GM19455 (cell line): Measurements from ENCODE around the gene COX4I1.
"Not testable (repeated sequence)": the region's sequence is repeated elsewhere in the genome, so short reads cannot be mapped to it uniquely, and the experiment has no call there.

Experiments used
- ATAC-seq: cut with Tn5 transposase; IDR thresholded peaks from one replicate; pipeline ENCODE4 v1.9.1; 2021; ENCODE audit not compliant: unreplicated experiment

COX4I1 gene

DNA sequence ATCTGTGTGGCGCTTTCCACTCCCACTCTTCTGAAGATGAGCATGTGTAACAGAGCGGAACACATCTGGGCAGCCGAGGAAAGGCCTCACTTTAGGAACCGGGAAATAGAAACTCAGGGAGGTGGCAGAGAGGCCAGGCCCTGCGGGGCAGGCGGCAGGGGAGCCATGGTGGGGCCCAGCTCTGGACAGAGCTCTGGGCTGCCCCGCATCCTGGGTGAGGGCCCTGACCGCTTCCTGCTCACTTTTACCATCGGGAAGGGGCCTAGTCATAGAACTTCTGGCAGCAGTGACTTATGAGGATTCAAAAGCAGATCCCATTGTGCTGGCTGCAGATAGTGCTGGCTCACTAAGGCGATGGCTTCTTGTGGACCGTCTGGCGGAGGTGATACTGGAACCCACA, 22.6 kb downstream of the COX4I1 start:
- ATAC-seq: no peak

DNA sequence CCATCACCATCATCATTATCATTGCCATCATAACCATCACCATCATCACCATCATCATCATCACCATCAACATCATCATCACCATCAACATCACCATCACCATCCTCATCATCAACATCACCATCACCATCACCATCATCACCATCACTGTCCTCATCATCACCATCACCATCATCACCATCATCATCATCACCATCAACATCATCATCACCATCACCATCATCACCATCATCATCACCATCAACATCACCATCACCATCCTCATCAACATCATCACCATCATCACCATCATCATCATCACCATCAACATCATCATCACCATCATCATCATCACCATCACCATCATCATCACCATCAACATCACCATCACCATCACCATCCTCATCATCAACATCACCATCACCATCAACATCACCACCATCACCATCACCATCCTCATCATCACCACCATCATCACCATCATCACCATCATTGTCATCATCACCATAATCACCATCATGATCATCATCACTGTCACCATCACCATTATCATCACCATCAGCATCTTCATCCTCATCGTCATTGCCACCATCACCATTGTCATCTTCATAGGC, 23.9 kb downstream of the COX4I1 start:
- ATAC-seq: no peak

DNA sequence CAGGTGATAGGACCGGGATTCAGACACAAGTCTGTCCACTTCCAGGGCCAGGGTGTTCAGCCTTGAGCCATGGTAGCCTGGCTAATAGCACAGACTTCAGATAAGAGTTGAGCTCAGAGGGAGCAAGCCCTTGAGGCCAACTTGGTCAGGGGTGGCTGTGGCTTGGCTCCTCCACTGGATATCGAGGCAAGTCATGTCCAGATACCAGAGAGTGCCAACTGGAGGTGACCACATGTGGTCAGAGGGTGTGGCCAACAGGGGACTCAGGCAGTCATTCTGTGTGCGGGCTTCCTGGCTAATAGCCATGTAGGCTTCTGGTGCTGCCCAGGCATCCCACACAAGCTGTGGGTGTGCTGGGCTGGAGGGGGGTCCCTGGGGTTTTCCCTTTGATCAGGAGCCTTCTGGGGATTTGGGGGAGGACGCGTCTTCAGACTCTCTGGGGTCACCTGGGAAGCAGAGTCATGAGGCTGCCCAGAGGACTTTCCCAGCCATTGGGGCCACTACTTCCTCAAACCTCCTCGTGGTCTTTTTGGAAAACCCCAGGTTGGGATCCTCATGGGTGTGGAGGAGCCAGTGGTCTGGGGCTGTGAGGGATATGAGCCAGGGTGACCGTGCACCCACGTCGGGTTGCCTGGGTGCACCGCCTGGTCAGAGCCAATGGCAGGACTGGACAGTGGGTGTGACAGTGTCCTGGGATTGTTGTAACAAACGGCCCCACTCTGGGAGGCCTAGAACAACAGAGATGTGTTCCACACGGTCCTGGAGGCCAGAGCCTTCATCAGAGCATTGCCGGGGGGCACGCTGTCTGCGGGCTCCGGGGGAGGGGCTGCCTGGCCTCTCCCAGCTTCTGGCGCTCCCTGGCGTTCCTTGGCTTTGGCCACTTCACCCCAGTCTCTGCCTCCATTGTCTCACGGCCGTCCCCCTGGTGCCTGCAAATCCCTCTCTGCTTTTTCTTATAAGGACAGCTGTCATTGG, 25.0 kb downstream of the COX4I1 start:
- ATAC-seq: no peak

DNA sequence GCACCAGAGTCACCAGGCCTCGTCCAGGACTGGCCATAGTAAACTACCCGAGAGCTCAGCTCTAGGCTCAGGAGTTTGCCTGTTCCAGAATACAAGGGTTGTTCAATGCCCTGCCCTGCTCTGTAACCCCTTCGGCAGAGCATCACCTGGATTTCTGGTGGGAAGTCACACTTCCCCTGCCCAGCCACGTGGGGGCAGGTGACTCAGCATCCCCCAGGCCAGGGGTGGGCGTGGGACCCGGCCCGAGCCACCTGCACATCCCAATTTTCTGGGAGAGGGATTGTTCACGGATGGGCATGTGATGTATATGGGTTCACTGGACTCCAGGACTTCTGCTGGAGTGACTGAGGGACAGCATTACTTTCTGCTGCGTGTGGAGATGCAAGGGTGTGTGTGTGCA, 25.8 kb downstream of the COX4I1 start:
- no peak for ATAC-seq

DNA sequence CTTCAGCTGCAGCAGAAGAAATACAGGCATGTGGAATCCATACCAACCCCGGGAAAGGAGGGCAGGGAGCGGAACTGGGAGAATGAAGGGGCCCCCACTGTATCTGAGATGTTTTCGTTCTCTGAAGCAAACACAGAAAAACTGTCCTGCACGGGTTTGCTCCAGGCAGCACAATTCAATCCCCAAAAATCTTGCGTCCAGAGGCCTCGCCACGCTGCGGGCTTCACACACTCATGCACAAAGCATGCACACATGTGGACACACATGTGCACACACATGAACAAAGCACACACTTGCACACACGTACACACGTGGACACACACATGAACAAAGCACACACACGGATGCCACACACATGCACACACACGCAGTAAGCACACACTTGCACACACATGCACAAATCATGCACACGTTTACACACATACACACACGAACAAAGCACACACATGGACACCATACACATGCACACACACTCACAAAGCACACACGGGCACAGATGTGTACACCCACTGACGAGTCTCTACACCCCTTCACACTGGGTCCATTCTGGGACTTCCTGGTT, 27.3 kb downstream of the COX4I1 start:
- no peak for ATAC-seq

DNA sequence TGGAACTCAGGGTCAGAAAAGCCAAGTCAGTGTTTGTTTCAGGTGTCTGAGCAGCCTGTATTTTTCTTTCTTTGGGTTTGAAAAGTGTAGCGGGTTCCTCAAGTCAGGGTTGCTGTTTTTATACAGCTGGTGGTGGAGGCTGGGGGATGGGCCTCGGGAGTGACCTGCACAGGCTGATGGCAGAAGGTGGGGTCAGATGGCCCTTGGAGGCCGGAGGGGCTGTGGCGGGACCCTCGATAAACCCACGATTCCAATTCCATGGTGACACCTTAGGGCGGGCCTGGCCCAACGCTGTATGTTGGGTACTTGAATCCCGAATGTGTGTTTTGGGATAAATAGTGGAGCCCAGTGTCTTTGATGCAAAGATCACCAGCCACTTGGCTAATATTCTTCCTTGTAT, 28.7 kb downstream of the COX4I1 start:
- ATAC-seq: no peak

DNA sequence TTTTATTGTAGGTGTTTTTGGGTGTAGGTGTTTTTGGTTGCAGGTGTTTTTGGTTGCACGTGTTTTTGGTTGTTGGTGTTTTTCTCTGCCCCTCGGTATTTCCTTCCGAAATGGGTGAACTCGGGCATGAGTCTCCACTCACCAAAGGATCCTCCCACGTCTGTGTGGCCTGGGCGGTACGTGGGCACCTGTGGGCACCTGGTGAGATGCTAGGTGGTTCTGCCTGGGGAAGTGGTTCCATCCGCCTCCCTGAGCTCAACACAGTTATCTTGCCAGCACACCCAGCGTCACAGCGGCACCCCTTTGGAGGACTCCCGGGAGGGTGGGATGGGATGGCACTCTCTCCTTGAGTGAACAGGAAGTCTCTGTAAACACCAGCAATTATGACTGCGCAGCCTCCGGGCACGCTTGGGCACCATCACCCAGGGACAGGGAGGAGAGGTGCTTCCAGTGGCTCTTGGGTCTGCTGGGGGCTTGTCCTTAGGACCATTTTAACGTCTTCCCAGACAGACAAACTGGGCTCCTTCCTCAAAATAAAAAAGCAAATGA, 29.8 kb downstream of the COX4I1 start:
- ATAC-seq: no peak

DNA sequence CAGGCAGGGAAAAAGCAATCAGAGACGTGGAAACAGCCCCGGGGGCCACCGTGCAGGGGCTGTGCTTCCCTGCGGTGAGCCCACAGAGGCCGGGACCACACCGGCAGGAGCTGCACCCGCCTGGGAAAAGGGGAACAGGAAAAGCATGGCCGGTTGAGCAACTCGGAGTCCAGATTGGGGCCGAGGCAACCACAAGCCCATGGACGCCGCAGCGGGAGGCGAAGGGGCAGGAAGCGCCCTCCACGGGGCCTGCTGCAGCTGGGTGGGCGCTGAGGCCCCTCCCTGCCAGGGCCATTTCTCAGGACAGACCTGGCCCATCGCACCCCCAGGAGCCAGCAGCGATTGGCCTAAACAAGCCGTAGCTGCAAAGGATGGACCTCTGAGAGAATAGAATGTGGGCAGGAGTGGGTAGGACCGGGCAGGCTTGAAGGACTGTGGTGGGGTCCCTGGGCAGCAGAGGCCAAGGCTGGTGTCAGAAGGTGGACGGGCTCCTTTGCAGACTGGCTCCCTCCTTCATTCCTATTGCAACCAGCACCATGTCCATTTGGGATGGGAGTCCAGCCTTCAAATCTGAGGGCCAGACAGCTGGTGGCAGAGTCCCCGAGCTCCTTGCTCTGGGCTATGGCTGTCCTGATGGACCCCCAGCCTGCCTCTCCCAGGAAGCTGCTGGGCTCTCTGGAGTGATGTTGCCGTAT, 30.4 kb downstream of the COX4I1 start:
- no peak for ATAC-seq

DNA sequence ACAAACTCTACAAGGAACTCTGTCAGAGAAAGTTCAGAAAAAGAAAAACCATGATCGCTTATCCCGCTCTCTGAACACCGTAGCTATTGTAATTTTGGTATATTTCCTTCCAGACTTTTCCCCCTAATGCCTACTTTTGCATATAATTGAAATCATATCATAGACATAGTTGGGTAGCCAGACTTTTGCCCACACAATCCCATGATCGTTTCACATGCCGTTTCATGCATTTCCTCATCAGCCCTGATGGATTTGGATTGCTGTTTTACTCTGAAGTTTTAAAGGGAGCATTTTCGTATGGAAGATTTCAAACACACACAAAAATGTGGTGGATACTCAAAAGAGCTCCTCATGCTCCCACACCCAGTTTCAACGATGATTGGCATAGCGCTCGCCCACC, 31.3 kb downstream of the COX4I1 start:
- no peak for ATAC-seq

DNA sequence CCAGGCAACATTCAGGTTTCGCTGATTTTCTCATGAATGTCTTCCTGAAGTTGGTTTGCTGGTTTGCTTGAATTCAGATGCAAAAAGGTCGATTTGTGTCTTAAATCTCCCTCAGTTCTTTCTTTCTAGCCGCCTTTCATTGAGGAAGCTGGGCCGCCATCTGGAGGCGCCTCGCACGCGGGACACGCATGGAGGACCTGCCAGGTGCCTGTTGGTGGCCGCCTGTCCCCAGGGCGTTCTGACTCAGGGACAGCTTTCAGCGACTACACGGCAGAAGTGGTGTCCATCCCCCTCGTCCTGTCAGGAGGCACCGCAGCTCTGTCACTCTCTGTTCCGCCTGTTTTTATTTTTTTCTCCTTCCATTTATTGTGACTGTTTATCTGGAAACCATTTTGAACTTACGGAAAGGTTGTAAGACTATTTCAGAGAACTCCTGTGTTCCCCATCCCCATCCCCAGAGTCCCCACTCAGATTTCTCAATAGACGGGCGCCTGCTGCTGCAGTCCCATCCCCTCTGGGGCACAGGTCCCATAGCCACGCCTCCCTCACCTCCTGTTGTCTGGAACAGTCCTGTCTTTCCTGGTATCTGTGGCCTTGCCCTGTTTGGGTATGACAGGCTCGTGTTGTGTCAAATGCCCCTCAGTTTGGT, 33.2 kb downstream of the COX4I1 start:
- no peak for ATAC-seq

DNA sequence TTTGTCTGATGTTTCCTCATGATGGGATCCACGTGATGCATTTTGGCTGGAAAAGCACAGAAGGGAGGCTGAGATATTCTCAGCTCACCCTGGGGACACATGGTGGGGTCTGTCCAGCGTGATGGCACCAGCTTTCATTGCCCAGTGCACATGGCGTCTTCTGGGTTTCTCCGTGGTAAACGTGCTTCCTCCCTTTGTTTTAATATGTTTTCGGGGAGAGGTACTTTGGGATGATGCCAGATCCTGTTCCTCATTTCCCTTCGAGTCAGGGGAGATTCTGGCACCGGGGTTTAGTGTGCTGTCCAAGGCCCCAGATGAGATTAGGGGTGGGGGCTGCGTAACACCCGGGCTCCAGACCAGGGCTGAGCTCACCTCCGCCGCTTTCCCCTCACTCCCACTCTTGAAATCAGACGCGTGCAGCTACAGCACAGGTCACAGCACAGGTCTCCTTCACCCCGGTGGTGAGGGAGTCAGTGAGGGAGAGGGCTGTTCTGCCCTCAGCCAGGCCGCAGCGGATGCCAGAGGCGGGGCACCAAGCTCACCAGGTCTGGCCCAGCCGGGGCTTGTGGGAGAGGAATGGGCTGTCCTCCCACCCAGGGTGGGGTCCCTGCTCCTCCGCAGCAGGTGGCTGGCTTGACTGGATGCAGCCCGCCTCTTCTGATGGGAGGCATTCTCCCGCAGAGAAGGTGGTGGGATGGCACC, 33.9 kb downstream of the COX4I1 start:
- ATAC-seq: no peak

DNA sequence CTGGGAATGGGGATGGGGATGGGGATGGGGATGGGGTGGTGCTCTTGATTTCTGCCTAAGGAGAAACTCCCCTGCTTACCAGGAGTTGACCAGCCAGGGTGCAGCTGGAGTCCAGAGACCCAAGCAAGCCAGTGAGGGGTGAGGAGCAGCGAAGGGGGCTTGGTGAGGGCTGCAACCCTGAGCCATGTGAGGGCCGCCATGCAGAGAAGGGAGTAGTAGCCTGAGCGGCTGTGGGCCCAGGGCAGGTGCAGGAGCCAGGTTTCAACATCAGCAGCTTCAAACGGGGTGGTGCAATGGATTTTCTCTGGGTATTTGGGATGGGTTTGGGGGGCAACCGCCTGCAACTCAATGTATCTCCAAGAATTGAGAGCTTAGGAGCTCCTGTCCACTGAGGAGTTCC, 35.2 kb downstream of the COX4I1 start:
- ATAC-seq: no peak

DNA sequence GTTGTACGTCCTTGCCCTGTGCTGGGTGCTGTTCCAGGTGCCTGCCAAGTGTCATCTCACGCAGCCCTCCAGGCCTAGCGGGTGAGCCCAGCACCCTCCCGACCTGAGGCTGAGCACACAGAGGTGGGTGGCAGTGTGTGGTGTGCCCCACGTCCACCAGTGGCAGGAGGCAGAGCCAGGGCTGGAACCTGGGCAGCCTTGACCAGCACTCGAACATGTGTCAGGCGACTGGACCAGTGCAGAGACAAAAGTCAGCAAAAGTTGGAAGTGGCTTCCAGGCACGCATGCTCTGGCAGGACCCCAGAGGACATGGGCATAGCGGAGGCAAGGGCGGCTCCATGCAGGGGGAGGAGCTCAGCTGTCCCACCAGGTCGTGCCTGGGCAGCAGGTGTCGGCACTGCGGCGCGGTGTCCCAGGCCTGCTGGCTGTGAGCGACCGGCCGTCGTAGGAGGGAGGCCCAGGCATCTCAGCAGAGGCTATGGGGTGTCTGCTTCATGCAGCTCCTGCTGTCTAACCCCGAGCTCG, 35.8 kb downstream of the COX4I1 start:
- no peak for ATAC-seq

DNA sequence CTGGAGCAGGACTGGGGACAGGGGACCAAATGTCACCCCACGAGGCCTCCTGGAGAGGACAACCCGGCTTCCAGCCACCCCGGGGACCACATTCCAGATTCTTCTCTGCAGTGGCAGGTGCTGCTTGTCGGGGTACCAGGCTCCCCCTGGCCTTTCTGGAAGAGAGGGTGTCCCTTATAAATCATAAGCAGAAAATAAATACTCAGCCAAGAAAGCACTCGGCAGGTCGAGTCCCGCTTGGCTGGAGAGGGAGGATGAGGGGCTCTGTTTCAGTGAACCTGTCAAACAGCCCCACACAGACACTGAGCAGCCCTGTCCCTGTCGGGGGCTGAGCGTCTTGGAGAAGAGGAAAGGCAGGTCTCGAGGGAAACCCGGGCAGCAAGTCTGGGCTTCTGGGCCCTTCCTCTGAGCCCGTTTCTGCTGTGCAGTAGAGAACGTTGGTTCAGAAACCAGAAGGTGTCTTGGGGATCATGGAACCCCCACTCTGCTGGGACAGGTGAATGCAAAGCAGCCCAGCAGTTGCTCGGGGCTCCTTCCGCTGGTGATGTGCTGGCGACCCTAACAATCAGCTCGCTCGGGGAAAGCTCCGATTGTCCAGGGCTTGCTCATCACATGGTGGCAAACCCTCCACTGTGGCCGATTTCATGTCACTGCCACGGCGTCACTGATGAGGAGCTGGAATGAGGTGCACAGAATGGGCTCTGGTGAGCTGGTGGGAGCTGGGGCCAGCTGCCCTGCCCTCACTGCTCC, 36.6 kb downstream of the COX4I1 start:
- no peak for ATAC-seq

DNA sequence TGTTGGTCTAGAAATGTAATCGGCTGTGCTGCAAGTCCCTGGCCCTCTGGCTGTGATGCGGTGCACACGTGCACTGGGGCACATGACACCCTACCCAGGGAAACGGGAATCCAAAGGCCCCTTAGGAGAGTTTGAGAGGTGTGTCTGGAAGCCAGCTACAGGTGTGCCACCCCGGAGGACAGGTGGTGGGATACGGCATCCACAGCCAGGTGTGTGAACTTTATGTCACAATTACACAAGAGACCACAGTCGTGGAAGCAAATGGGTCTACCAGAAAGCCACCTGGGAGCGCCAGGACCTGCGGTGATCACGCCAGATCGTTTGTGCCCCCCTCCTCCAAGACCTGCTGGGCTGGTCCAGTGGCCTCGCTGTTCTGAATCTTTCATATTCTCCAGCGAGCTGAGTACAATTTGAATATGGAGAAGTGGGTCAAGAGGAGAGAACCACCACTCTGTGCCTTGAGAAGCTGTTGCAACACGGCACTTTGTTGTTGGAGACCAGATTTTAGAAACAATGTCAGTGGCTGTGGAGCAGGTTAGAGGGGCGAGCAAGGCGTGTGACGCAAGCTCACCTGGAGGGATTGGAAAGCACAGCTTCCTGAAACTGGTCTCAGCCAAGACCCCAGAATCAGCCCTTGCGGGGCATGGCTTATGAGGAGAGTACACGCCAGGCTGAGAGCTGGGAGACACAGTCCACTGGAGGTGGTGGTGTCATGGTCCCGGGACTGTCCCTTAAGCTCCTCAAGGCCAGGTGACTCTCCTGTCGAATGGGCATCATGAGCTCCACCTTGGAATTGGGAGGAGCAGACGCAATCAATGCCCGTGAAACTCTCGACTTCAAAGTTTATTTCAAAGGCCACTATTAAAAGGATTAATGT, 37.4 kb downstream of the COX4I1 start:
- no peak for ATAC-seq

DNA sequence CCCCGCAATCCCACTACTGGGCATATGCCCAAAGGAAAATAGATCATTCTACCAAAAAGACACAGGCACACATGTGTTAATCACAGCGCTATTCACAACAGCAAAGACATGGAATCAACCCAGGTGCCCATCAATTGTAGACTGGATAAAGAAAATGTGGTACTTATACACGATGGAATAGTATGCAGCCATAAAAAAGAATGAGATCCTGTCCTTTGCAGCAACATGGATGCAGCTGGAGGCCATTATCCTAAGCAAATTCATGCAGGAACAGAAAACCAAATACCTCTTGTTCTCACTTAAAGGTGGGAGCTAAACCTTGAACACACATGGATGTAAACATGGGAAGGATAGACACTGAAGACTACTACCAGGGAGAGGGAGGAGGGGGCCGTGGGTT, 38.2 kb downstream of the COX4I1 start:
- ATAC-seq: not testable (repeated sequence)

DNA sequence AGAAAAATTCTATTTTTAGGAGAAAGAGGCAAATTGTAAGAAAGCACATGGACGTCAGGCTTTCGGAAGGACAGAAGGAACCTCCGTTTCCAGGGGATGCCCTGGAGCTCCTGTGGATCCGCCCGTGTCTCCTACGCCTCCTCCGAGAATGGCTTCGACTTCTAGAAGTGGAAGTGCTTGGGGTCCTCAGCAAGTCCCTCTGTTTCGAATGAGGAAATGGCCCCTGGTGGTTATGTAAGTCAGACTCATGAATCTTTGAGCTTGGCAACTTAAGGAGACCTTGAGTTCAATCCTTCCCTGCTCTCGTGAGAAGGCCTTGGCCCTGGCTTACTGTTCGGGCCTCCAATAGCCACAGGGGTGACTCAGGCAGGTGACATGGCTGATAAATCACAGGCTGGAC, 38.9 kb downstream of the COX4I1 start:
- no peak for ATAC-seq

DNA sequence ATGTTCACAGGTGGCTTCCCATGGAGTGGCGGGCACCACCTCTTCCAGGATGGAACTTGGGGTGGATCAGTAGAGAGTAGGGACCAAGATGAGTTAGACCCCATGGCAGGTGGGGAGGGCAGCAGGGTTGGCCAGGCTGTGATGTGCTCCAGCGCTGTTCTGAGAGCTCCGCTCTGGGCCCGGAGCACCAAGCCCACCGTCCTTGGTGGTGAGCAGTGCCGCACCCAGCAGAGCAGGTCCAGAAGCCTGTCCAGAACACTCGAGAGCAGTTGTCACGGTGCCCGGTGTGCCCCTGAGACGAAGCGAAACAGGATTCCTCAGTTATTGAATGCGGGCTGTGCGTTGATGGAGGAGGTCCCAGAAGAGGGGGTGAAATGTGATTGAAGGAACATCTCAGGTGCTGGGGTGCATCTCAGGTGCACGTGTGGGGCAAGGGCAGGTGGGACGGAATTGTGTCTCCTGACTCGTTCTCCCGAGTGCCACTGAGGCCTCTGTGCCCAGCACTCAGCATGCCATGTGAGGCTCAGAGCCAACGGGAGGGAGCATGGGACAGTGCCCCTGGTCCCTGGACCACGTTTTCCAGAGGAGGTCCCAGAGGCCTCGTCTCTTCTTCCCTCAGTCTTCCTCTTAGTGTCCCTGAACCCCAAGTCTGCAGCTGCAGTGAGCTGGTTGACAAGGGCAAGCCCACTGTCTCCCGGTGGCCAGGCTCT, 39.5 kb downstream of the COX4I1 start:
- ATAC-seq: no peak
